ENCODE measurements around the gene GSG1.
A peak's percentile ranks its signal among the peaks of the same experiment; 100 is the strongest.

Gene GSG1

DNA sequence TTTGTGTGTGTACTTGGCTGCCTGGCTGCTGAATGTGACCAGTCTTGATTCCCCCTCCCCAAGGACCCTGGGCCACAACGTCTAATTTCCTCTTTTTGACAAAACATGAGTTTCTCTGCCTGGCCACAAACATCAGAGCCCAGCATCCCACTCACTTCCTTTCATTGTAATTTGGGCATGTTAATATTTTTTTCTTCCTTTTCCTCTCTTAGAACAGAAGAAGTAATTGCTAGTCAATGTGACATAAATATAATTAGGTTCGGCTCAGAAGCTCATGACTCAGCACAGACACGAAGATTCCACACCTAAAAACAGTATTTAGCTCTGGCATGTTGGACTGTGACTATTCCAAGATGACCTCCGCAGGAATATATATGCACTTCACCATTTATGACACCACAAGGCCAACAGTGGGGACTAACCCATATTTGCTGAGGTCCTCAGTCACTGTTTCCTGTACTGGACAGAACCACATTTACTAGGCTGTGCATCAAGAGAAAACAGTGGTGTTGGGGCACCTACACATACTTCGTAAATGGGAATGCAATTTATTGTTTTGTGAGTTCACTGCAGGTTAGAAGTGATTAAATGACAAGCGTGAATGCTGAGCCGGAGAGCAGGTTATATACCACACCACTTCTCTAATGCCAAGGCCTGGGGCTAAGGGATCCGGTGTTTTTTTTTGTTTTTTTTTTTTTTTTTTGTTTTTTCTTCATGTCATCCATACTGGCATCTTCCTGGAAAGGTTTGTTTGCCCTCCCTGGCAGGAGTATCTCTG is 4.2 kb downstream of the GSG1 start:
- Histone ChIP-seq H3K27ac (replicated peaks) (peak overlapping the region; percentile 98), H3K4me3 (replicated peaks; ENCODE audit: insufficient read depth, low read length) (no peak overlapping the region), H3K27me3 (ENCODE audit: insufficient read depth, poor library complexity, severe bottlenecking) (no peaks in the 10 kb centered on the region)
- peak; percentile 45 to 85 for DNase-seq (ENCODE audit: low read depth in 1 of 2, low spot score in 1 of 2)
- TF ChIP-seq, protein P1, sequence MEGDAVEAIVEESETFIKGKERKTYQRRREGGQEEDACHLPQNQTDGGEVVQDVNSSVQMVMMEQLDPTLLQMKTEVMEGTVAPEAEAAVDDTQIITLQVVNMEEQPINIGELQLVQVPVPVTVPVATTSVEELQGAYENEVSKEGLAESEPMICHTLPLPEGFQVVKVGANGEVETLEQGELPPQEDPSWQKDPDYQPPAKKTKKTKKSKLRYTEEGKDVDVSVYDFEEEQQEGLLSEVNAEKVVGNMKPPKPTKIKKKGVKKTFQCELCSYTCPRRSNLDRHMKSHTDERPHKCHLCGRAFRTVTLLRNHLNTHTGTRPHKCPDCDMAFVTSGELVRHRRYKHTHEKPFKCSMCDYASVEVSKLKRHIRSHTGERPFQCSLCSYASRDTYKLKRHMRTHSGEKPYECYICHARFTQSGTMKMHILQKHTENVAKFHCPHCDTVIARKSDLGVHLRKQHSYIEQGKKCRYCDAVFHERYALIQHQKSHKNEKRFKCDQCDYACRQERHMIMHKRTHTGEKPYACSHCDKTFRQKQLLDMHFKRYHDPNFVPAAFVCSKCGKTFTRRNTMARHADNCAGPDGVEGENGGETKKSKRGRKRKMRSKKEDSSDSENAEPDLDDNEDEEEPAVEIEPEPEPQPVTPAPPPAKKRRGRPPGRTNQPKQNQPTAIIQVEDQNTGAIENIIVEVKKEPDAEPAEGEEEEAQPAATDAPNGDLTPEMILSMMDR (IDR thresholded peaks at IDR 0.05; ENCODE audit: insufficient read depth, low read length), result no peak
- TF ChIP-seq SPI1 (IDR thresholded peaks at IDR 0.05; ENCODE audit: borderline replicate concordance, low read depth), result peak; percentile 86; the same call in 1 of the 2 replicates
- TF ChIP-seq, protein P2, sequence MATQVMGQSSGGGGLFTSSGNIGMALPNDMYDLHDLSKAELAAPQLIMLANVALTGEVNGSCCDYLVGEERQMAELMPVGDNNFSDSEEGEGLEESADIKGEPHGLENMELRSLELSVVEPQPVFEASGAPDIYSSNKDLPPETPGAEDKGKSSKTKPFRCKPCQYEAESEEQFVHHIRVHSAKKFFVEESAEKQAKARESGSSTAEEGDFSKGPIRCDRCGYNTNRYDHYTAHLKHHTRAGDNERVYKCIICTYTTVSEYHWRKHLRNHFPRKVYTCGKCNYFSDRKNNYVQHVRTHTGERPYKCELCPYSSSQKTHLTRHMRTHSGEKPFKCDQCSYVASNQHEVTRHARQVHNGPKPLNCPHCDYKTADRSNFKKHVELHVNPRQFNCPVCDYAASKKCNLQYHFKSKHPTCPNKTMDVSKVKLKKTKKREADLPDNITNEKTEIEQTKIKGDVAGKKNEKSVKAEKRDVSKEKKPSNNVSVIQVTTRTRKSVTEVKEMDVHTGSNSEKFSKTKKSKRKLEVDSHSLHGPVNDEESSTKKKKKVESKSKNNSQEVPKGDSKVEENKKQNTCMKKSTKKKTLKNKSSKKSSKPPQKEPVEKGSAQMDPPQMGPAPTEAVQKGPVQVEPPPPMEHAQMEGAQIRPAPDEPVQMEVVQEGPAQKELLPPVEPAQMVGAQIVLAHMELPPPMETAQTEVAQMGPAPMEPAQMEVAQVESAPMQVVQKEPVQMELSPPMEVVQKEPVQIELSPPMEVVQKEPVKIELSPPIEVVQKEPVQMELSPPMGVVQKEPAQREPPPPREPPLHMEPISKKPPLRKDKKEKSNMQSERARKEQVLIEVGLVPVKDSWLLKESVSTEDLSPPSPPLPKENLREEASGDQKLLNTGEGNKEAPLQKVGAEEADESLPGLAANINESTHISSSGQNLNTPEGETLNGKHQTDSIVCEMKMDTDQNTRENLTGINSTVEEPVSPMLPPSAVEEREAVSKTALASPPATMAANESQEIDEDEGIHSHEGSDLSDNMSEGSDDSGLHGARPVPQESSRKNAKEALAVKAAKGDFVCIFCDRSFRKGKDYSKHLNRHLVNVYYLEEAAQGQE (IDR thresholded peaks at IDR 0.05; ENCODE audit: insufficient replicate concordance, low read depth), result no peak
- no peak for TF ChIP-seq GABPA (IDR thresholded peaks at IDR 0.05; ENCODE audit: low read depth)
- TF ChIP-seq POLR2AphosphoS5 (IDR thresholded peaks at IDR 0.05; ENCODE audit: low read depth), result peak; percentile 48; the same call in 1 of the 2 replicates

DNA sequence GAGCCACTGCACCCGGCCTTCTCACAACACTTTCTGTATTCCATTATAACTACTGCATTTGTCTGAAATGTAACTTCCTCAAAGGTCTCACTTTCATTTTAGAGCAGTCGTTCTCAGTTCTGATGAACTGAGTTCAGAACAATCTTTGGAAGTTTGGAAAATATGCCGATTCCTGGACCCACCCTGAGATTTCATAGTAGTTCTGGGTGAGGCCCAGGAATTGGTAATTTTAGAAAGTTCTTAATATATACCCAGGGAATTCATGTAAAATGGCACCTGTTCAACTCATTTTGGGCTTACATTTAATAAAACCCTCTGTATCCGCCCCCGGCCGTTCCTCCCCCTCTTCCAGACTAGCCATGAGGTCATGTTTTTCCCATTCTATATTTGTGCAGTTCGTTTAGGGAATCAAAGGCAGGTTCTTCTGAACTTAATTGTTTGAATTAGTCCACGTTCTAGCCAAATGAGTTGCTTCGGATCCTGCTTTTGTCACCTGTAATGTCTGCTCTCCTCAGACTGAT is 5.9 kb downstream of the GSG1 start:
- DNase-seq (ENCODE audit: low read depth in 1 of 2, low spot score in 1 of 2), result peak; percentile 22 to 39
- TF ChIP-seq, protein P1 (IDR thresholded peaks at IDR 0.05; ENCODE audit: insufficient read depth, low read length), result no peak
- TF ChIP-seq GABPA (IDR thresholded peaks at IDR 0.05; ENCODE audit: low read depth) (no peak), POLR2AphosphoS5 (IDR thresholded peaks at IDR 0.05; ENCODE audit: low read depth) (no peak), SPI1 (IDR thresholded peaks at IDR 0.05; ENCODE audit: borderline replicate concordance, low read depth) (no peak)
- TF ChIP-seq, protein P2 (IDR thresholded peaks at IDR 0.05; ENCODE audit: insufficient replicate concordance, low read depth), result no peak
- peak overlapping the region; percentile 98 for H3K27ac ChIP-seq (replicated peaks)
- peak overlapping the region; percentile 15; the same call in 1 of the 2 replicates for H3K4me3 ChIP-seq (replicated peaks; ENCODE audit: insufficient read depth, low read length)
- no peaks in the 10 kb centered on the region for H3K27me3 ChIP-seq (ENCODE audit: insufficient read depth, poor library complexity, severe bottlenecking)

DNA sequence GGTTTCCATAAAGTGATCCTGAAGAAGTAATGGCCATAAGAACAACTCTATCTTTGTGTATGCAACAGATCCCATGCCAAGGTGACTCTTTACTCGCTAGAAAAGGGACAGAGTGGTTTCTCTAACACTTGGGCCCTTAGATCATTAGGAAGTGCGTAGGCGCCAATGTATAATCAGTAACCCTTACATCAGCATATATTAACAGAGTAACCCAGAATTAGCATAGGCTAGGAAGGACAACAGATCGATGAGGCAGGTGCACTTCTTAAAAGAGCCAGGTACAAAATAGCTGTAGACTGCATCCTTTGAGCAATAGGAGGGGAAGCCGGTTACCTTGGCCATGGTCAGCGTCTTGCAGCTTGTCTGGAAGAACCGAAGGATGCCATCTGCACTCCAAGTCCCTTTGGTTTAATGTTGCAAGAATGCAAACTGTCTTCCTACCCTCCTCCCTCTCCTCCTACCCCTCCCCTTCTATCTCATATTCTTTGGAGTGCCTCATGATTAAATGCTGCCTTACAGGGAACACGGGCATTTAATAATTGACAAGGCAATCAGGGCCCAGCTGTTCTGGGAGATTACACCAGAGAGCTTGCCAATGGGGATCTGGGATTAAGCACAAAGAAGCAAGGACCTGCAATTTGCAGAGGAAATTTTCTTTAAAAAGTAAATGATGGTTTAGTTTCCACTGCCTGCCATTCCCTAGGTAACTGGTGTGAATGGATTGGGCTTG is 8.0 kb downstream of the GSG1 start:
- DNase-seq (ENCODE audit: low read depth in 1 of 2, low spot score in 1 of 2), result peak in 1 of 2 experiments; percentile 30
- peak overlapping the region; percentile 37 for H3K27ac ChIP-seq (replicated peaks)
- no peak overlapping the region for H3K4me3 ChIP-seq (replicated peaks; ENCODE audit: insufficient read depth, low read length)
- H3K27me3 ChIP-seq (ENCODE audit: insufficient read depth, poor library complexity, severe bottlenecking), result no peaks in the 10 kb centered on the region
- no peak for TF ChIP-seq GABPA (IDR thresholded peaks at IDR 0.05; ENCODE audit: low read depth)
- no peak for TF ChIP-seq POLR2AphosphoS5 (IDR thresholded peaks at IDR 0.05; ENCODE audit: low read depth)
- TF ChIP-seq, protein P1 (IDR thresholded peaks at IDR 0.05; ENCODE audit: insufficient read depth, low read length), result no peak
- TF ChIP-seq, protein P2 (IDR thresholded peaks at IDR 0.05; ENCODE audit: insufficient replicate concordance, low read depth), result no peak
- no peak for TF ChIP-seq SPI1 (IDR thresholded peaks at IDR 0.05; ENCODE audit: borderline replicate concordance, low read depth)
